Keratinocyte (primary cell): Measurements from ENCODE around the gene DENND1C. TPM values are rescaled to one million over a fixed set of nuclear protein-coding genes. Genes with fewer than 3 reads are reported as not detected.

Experiments used
- DNase-seq: peaks from one replicate; pipeline ENCODE4 v3.0.0-alpha.2; 2011; ENCODE audit warnings: low read depth, missing footprints, low spot score
- FAIRE-seq: peaks from 2 replicates; lab custom pipeline; 2011; peaks lifted over from hg19 to GRCh38; lab: Jason Lieb, UNC
- H2AFZ ChIP-seq: 2 replicates; pipeline ENCODE4 v1.6.0; 2012; ENCODE audit warnings: low read length, control low read depth, inconsistent platforms; ENCODE audit not compliant: control insufficient read depth
- H3K27ac ChIP-seq: 2 replicates; pipeline ENCODE4 v1.5.1; 2011; ENCODE audit warnings: low read length; ENCODE audit not compliant: control insufficient read depth, insufficient read depth
- H3K27me3 ChIP-seq: 3 replicates; pipeline ENCODE4 v1.6.0; 2011; ENCODE audit warnings: low read length; ENCODE audit not compliant: control insufficient read depth, insufficient read depth; ENCODE audit errors: extremely low read depth
- H3K36me3 ChIP-seq, 2 experiments: 2 replicates in 1 of 2; 3 replicates in 1 of 2; pipeline ENCODE4 v1.5.1; 2011; ENCODE audit warnings: low read length in 2 of 2, mild to moderate bottlenecking in 1 of 2; ENCODE audit not compliant: control insufficient read depth in 2 of 2, insufficient read depth in 2 of 2; ENCODE audit errors: extremely low read depth in 1 of 2
- H3K4me1 ChIP-seq: 3 replicates; pipeline ENCODE4 v1.5.1; 2011; ENCODE audit warnings: low read length; ENCODE audit not compliant: control insufficient read depth, insufficient read depth; ENCODE audit errors: extremely low read depth
- H3K4me2 ChIP-seq: 3 replicates; pipeline ENCODE4 v1.6.0; 2011; ENCODE audit warnings: low read depth, low read length; ENCODE audit not compliant: control insufficient read depth, insufficient read depth; ENCODE audit errors: extremely low read depth
- H3K4me3 ChIP-seq, 3 experiments: fragments of 200-600 bp in 1 of 3; sonication (generic) in 1 of 3; 2 replicates in 2 of 3; 3 replicates in 1 of 3; pipeline ENCODE4 v1.5.1; 2011 to 2016; ENCODE audit warnings: low read length in 3 of 3, mild to moderate bottlenecking in 3 of 3, control low read depth in 2 of 3, inconsistent platforms in 1 of 3, low read depth in 1 of 3, mixed read lengths in 1 of 3, mixed run types in 1 of 3, moderate library complexity in 1 of 3; ENCODE audit not compliant: control insufficient read depth in 2 of 3, insufficient read depth in 2 of 3; ENCODE audit errors: extremely low read depth in 1 of 3
- H3K79me2 ChIP-seq: 2 replicates; pipeline ENCODE4 v1.6.0; 2012; ENCODE audit warnings: low read length; ENCODE audit not compliant: control insufficient read depth, insufficient read depth
- H3K9ac ChIP-seq: 3 replicates; pipeline ENCODE4 v1.6.0; 2011; ENCODE audit warnings: low read length; ENCODE audit not compliant: control insufficient read depth, insufficient read depth; ENCODE audit errors: extremely low read depth
- H3K9me1 ChIP-seq: 3 replicates; pipeline ENCODE4 v1.6.0; 2011; ENCODE audit warnings: low read length; ENCODE audit not compliant: control insufficient read depth, insufficient read depth; ENCODE audit errors: extremely low read depth
- H3K9me3 ChIP-seq: 2 replicates; pipeline ENCODE4 v1.5.1; 2012; ENCODE audit warnings: low read depth, low read length; ENCODE audit not compliant: control insufficient read depth
- H4K20me1 ChIP-seq: 3 replicates; pipeline ENCODE4 v1.6.0; 2011; ENCODE audit warnings: low read length; ENCODE audit not compliant: control insufficient read depth, insufficient read depth; ENCODE audit errors: extremely low read depth
- EZH2 ChIP-seq: IDR thresholded peaks from one replicate; pipeline ENCODE4 v1.6.1; 2012; ENCODE audit warnings: inconsistent platforms, mild to moderate bottlenecking, low read length, moderate library complexity
- dilution Hi-C: fragments of 300-500 bp; cut with MboI; formaldehyde crosslinking; loops from one replicate; pipeline ENCODE4 v1.7.0; 2020; ENCODE audit warnings: low sequenced_read_pairs; ENCODE audit not compliant: extremely low pct_ligation_motif_present
- polyA plus RNA-seq, 5 experiments: library from polyadenylated mRNA; depleted of rRNA in 3 of 5; stranded (reverse) in 3 of 5; stranded (forward) in 1 of 5; unstranded in 1 of 5; fragments of >200 nt; gene quantifications; 1 replicate in 1 of 5; 2 replicates in 3 of 5; 3 replicates in 1 of 5; pipeline versions ENCODE4 v1.2.1 to v1.2.3, GENCODE V29; 2011 to 2012; ENCODE audit warnings: missing spikeins in 2 of 5, low read depth in 1 of 5, low replicate concordance in 1 of 5
- TF ChIP-seq, protein P1 (sequence below), 3 experiments: IDR thresholded peaks in 1 of 3; conservative IDR thresholded peaks in 1 of 3; optimal IDR thresholded peaks in 1 of 3; 2 replicates in 2 of 3; 3 replicates in 1 of 3; pipeline versions ENCODE3 to v1.5.1; 2011; ENCODE audit warnings: low read length in 3 of 3, mild to moderate bottlenecking in 3 of 3, moderate library complexity in 2 of 3, control low read depth in 1 of 3, inconsistent platforms in 1 of 3; ENCODE audit not compliant: insufficient read depth in 2 of 3; ENCODE audit errors: extremely low read depth in 1 of 3

Gene DENND1C
- polyA plus RNA-seq, 1 donor (not counting 4 experiments of a cell fraction or from before 2014, with no cell fraction given): 0.09 TPM

DNA sequence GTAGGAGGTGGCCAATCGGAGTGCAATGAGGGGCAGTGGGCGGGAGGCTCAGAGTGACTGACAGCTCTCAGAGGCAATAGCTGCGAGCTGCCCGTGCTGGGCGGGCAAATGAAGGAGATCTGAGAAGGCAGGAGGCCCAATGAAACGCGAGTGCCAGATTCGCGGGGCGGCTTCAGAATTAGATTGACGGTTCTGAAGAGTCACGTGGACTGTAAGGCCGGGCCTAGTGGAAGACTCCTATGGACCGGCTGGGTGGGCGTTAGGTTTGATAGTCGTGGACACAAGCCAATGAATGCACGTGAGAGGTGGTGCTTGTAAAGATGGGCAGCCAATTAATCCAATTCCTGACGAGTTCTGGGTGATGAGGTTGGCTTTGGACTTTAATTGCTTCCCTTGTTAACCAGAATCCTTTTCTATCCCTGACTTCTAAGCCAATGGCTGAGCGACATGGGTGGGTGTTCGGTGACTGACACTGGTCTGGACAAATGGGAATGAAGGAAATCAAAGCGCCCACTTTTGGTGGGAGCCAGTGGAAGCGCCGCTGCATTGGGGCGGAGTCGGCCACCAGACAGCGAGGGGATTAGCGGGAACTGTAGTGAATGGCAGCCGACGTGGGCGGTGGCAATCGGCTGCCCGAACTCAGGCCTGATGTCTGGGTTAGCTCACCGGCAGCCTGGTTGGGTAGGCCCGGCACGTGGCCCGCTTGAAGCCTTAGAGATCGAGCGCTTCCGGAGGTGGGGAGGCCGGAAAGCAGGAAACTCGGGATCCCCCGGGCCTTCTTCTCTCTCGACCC, 56.5 kb downstream of the DENND1C start:
- FAIRE-seq: peak; percentile 99
- TF ChIP-seq, protein P1, sequence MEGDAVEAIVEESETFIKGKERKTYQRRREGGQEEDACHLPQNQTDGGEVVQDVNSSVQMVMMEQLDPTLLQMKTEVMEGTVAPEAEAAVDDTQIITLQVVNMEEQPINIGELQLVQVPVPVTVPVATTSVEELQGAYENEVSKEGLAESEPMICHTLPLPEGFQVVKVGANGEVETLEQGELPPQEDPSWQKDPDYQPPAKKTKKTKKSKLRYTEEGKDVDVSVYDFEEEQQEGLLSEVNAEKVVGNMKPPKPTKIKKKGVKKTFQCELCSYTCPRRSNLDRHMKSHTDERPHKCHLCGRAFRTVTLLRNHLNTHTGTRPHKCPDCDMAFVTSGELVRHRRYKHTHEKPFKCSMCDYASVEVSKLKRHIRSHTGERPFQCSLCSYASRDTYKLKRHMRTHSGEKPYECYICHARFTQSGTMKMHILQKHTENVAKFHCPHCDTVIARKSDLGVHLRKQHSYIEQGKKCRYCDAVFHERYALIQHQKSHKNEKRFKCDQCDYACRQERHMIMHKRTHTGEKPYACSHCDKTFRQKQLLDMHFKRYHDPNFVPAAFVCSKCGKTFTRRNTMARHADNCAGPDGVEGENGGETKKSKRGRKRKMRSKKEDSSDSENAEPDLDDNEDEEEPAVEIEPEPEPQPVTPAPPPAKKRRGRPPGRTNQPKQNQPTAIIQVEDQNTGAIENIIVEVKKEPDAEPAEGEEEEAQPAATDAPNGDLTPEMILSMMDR (optimal IDR thresholded peaks at IDR 0.05 in 1 of 3, IDR thresholded peaks at IDR 0.05 in 1 of 3, conservative IDR thresholded peaks at IDR 0.05 in 1 of 3; ENCODE audit: extremely low read depth in 1 of 3, insufficient read depth in 2 of 3, low read length in 3 of 3): no peak
- no peak for TF ChIP-seq EZH2
- no peak overlapping the region for H3K9ac ChIP-seq
- no peaks in the 10 kb centered on the region for H3K27me3 ChIP-seq
- H3K9me3 ChIP-seq: no peaks in the 10 kb centered on the region
- H3K4me3 ChIP-seq: peak overlapping the region in 1 of 3 experiments; percentile 2
- H3K4me2 ChIP-seq: peak overlapping the region; percentile 49
- peak overlapping the region; percentile 74 for H2AFZ ChIP-seq
- H3K36me3 ChIP-seq: peaks cover 8 to 20% of the 10 kb centered on the region in 2 experiments
- H3K4me1 ChIP-seq: peaks cover 11% of the 10 kb centered on the region
- peaks cover 42% of the 10 kb centered on the region for H3K79me2 ChIP-seq
- dilution Hi-C loops: no loop called here
- peak overlapping the region; percentile 11 for H3K27ac ChIP-seq
- peaks cover 14% of the 10 kb centered on the region for H4K20me1 ChIP-seq
- H3K9me1 ChIP-seq: peaks cover 2% of the 10 kb centered on the region
- peak; percentile 100 for DNase-seq

GRCh38 chr19:6424195-6424938, 57.2 kb downstream of the DENND1C start, which contains the start of gene KHSRP:
Gene KHSRP, minus strand, starts transcription at chr19:6424811. Its CDS starts 110 bp downstream, at chr19:6424701.
- Histone ChIP-seq H3K4me2 (peak within 1 kb of the TSS; percentile 91), H3K9me3 (no peaks in the 10 kb centered on the region), H2AFZ (peak within 1 kb of the TSS; percentile 74), H3K9ac (peak within 1 kb of the TSS; percentile 91), H3K4me3 (peak within 1 kb of the TSS; percentile 81 to 94 (median 90)), H3K36me3 (peaks cover 12 to 28% of the 10 kb centered on the region in 2 experiments), H3K27ac (peak within 1 kb of the TSS; percentile 69), H3K79me2 (peaks cover 49% of the 10 kb centered on the region), H3K4me1 (peaks cover 11% of the 10 kb centered on the region), H4K20me1 (peaks cover 14% of the 10 kb centered on the region), H3K27me3 (no peaks in the 10 kb centered on the region), H3K9me1 (peaks cover 2% of the 10 kb centered on the region)
- no peak for DNase-seq
- dilution Hi-C loops: no loop called here
- TF ChIP-seq, protein P1 (optimal IDR thresholded peaks at IDR 0.05 in 1 of 3, IDR thresholded peaks at IDR 0.05 in 1 of 3, conservative IDR thresholded peaks at IDR 0.05 in 1 of 3; ENCODE audit: extremely low read depth in 1 of 3, insufficient read depth in 2 of 3, low read length in 3 of 3): no peak
- TF ChIP-seq EZH2: no peak
- no peak for FAIRE-seq
